HG03064 (cell line): ENCODE data around the gene EPPIN.

Experiments
- ATAC-seq: cut with Tn5 transposase; IDR thresholded peaks from one replicate; pipeline ENCODE4 v1.9.1; 2021; ENCODE audit warnings: low read depth; ENCODE audit not compliant: unreplicated experiment

The EPPIN gene

GRCh38 chr20:45539382-45539781 lies 7.8 kb downstream of the EPPIN start, which contains the start of gene WFDC6:
WFDC6 (minus strand) TSS chr20:45539482; CDS start chr20:45539407, 75 bp downstream.
- ATAC-seq = no peak

GRCh38 chr20:45538209-45538799 lies 8.9 kb downstream of the EPPIN start:
- no peak for ATAC-seq

GRCh38 chr20:45527294-45527693 lies 19.9 kb downstream of the EPPIN start:
- ATAC-seq = no peak

GRCh38 chr20:45523821-45524220 lies 23.4 kb downstream of the EPPIN start:
- ATAC-seq = no peak

- ATAC-seq = no peak
Observed at GRCh38 chr20:45518282-45518681, 28.9 kb downstream of the EPPIN start.

- ATAC-seq = no peak
Observed at GRCh38 chr20:45515147-45515913, 31.9 kb downstream of the EPPIN start, which contains the start of gene SPINT3. SPINT3 (minus strand) TSS chr20:45515622; CDS start chr20:45515608, 14 bp downstream.

GRCh38 chr20:45510242-45510862 lies 36.8 kb downstream of the EPPIN start:
- no peak for ATAC-seq

GRCh38 chr20:45509091-45509490 lies 38.1 kb downstream of the EPPIN start:
- ATAC-seq = no peak

GRCh38 chr20:45508068-45508886 lies 38.9 kb downstream of the EPPIN start:
- ATAC-seq = no peak

- ATAC-seq = no peak
Observed at GRCh38 chr20:45507011-45507820, 40.0 kb downstream of the EPPIN start.

- no peak for ATAC-seq
Observed at GRCh38 chr20:45506398-45506797, 40.8 kb downstream of the EPPIN start.

GRCh38 chr20:45503403-45503802 lies 43.8 kb downstream of the EPPIN start:
- ATAC-seq = no peak

- no peak for ATAC-seq
Observed at GRCh38 chr20:45502561-45502960, 44.6 kb downstream of the EPPIN start.

- ATAC-seq = no peak
Observed at GRCh38 chr20:45501600-45501999, 45.6 kb downstream of the EPPIN start.

- no peak for ATAC-seq
Observed at GRCh38 chr20:45500022-45500421, 47.2 kb downstream of the EPPIN start.

- ATAC-seq = no peak
Observed at GRCh38 chr20:45497971-45498494, 49.2 kb downstream of the EPPIN start.

- ATAC-seq = no peak
Observed at GRCh38 chr20:45496166-45496565, 51.0 kb downstream of the EPPIN start.

- ATAC-seq = no peak
Observed at GRCh38 chr20:45495501-45495941, 51.7 kb downstream of the EPPIN start.
